ENCODE data around the gene ALPP.
"Not testable (repeated sequence)": the region's sequence is repeated elsewhere in the genome, so short reads cannot be mapped to it uniquely, and the experiment has no call there.

Gene ALPP

GRCh38 chr2:232330068-232330999 is 48.2 kb upstream of the ALPP start (continued):
- no peak for TF ChIP-seq KLF17 (tag by site-specific recombination; IDR thresholded peaks at IDR 0.05)
- TF ChIP-seq ZNF510 (tag by site-specific recombination; IDR thresholded peaks at IDR 0.05; ENCODE audit: insufficient replicate concordance) = no peak
- TF ChIP-seq ZNF645 (tag by site-specific recombination; IDR thresholded peaks at IDR 0.05) = no peak
- TF ChIP-seq ZNF239 (tag by site-specific recombination; IDR thresholded peaks at IDR 0.05) = no peak
- no peak for TF ChIP-seq ZNF549 (tag by site-specific recombination; IDR thresholded peaks at IDR 0.05)
- no peak for TF ChIP-seq ZNF530 (tag by site-specific recombination; IDR thresholded peaks at IDR 0.05; ENCODE audit: low read depth)
- TF ChIP-seq ZSCAN4 (tag by site-specific recombination; IDR thresholded peaks at IDR 0.05) = no peak
- no peak for TF ChIP-seq ZNF621 (tag by site-specific recombination; IDR thresholded peaks at IDR 0.05)
- TF ChIP-seq ZNF350 (tag by site-specific recombination; IDR thresholded peaks at IDR 0.05) = no peak
- TF ChIP-seq ZNF692 (tag by site-specific recombination; IDR thresholded peaks at IDR 0.05) = no peak
- TF ChIP-seq ZNF529 (tag by site-specific recombination; IDR thresholded peaks at IDR 0.05; ENCODE audit: insufficient replicate concordance) = no peak
- TF ChIP-seq ZNF280C (tag by site-specific recombination; IDR thresholded peaks at IDR 0.05) = no peak

GRCh38 chr2:232331061-232331460 is 47.5 kb upstream of the ALPP start:
- POLR2A ChIA-PET; H3K36me3 ChIP-seq (ENCODE audit: control insufficient read depth in 2 of 2, insufficient read depth in 1 of 2, low read length in 2 of 2); H3K4me1 ChIP-seq (ENCODE audit: control insufficient read depth, insufficient read depth, low read length); H3K9me3 ChIP-seq (ENCODE audit: control insufficient read depth, insufficient read depth, low read depth, low read length); H3K27ac ChIP-seq (ENCODE audit: extremely low read depth, low read depth, low read length); H3K4me3 ChIP-seq (ENCODE audit: low read depth, low read length): not testable (repeated sequence)
- CTCF ChIA-PET = interaction anchor here (1.1 kb wide), 1 partner anchor 431 kb away, joined by 3 read pairs; no protein-coding TSS in a partner anchor

GRCh38 chr2:232331641-232332040 is 46.9 kb upstream of the ALPP start:
- H3K4me1 ChIP-seq (ENCODE audit: control insufficient read depth, insufficient read depth, low read length); H3K4me3 ChIP-seq (ENCODE audit: low read depth, low read length); H3K27ac ChIP-seq (ENCODE audit: extremely low read depth, low read depth, low read length); H3K9me3 ChIP-seq (ENCODE audit: control insufficient read depth, insufficient read depth, low read depth, low read length); H3K36me3 ChIP-seq (ENCODE audit: control insufficient read depth in 2 of 2, insufficient read depth in 1 of 2, low read length in 2 of 2); POLR2A ChIA-PET: not testable (repeated sequence)
- CTCF ChIA-PET = interaction anchor here (1.1 kb wide), 1 partner anchor 431 kb away, joined by 3 read pairs; no protein-coding TSS in a partner anchor

GRCh38 chr2:232332244-232332939 is 46.2 kb upstream of the ALPP start:
- POLR2A ChIA-PET; H3K4me3 ChIP-seq (ENCODE audit: low read depth, low read length); H3K9me3 ChIP-seq (ENCODE audit: control insufficient read depth, insufficient read depth, low read depth, low read length); H3K36me3 ChIP-seq (ENCODE audit: control insufficient read depth in 2 of 2, insufficient read depth in 1 of 2, low read length in 2 of 2); H3K27ac ChIP-seq (ENCODE audit: extremely low read depth, low read depth, low read length); H3K4me1 ChIP-seq (ENCODE audit: control insufficient read depth, insufficient read depth, low read length): not testable (repeated sequence)
- CTCF ChIA-PET = interaction anchor here (1.1 kb wide), 1 partner anchor 432 kb away, joined by 3 read pairs; no protein-coding TSS in a partner anchor

Data from HEK293 (cell line).